ENCODE measurements around the gene OR4E2.
"Not testable (repeated sequence)": the region's sequence is repeated elsewhere in the genome, so short reads cannot be mapped to it uniquely, and the experiment has no call there.

OR4E2 gene

DNA sequence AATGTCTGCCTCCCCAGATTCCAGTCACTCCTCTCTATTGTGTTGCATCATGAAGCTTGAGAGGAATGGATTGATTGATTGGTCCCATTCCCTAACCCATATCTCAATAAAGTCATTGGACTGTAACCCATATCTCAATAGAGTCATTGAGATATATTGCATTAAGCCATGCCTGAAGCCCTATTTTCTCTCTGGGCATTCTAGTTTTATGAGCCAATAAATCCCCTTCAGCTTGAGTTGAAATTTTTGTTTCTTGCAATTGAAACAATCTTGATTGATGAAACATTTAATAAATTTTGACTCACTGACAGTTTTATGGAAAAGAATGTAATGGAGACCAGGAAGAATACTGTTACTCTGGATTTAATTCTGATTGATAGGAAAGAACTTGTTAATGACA lies 40.8 kb downstream of the OR4E2 start:
- Histone ChIP-seq H3K4me3 (ENCODE audit: low read depth in 1 of 2, low read length in 2 of 2) (no peak overlapping the region), H3K27me3 (ENCODE audit: insufficient read depth, low read length, poor library complexity) (peaks cover 4% of the 10 kb centered on the region), H3K4me1 (ENCODE audit: insufficient read depth, low read length) (no peaks in the 10 kb centered on the region), H3K9me3 (ENCODE audit: insufficient read depth, low read length, severe bottlenecking) (no peaks in the 10 kb centered on the region), H3K4me2 (ENCODE audit: insufficient read depth, low read length) (no peak overlapping the region), H3K9ac (ENCODE audit: low read depth, low read length) (no peak overlapping the region), H3K36me3 (ENCODE audit: insufficient read depth, low read length) (no peaks in the 10 kb centered on the region), H4K20me1 (ENCODE audit: insufficient read depth, low read length) (no peaks in the 10 kb centered on the region), H3K79me2 (ENCODE audit: insufficient read depth, low read length) (no peaks in the 10 kb centered on the region), H2AFZ (ENCODE audit: low read depth, low read length) (no peak overlapping the region), H3K27ac (ENCODE audit: low read length) (no peak overlapping the region)
- ATAC-seq (ENCODE audit: insufficient read depth, low read depth) (no peak), DNase-seq (no peak)
- TF ChIP-seq, protein P1, sequence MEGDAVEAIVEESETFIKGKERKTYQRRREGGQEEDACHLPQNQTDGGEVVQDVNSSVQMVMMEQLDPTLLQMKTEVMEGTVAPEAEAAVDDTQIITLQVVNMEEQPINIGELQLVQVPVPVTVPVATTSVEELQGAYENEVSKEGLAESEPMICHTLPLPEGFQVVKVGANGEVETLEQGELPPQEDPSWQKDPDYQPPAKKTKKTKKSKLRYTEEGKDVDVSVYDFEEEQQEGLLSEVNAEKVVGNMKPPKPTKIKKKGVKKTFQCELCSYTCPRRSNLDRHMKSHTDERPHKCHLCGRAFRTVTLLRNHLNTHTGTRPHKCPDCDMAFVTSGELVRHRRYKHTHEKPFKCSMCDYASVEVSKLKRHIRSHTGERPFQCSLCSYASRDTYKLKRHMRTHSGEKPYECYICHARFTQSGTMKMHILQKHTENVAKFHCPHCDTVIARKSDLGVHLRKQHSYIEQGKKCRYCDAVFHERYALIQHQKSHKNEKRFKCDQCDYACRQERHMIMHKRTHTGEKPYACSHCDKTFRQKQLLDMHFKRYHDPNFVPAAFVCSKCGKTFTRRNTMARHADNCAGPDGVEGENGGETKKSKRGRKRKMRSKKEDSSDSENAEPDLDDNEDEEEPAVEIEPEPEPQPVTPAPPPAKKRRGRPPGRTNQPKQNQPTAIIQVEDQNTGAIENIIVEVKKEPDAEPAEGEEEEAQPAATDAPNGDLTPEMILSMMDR (IDR thresholded peaks at IDR 0.05; ENCODE audit: borderline replicate concordance, extremely low read depth, low read length, poor library complexity, severe bottlenecking): no peak
- no peak for TF ChIP-seq EZH2 (IDR thresholded peaks at IDR 0.05; ENCODE audit: borderline replicate concordance, low read depth, low read length, severe bottlenecking)

DNA sequence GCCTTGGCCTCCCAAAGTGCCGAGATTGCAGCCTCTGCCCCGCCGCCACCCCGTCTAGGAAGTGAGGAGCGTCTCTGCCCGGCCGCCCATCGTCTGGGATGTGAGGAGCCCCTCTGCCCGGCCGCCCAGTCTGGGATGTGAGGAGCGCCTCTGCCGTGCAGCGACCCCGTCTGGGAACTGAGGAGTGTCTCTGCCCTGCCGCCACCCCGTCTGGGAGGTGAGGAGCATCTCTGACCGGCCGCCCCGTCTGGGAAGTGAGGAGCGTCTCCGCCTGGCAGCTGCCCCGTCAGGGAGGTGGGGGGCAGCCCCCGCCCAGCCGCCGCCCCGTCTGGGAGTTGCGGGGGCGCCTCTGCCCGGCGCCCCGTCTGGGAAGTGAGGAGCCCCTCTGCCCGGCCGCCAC lies 44.0 kb downstream of the OR4E2 start:
- not testable (repeated sequence) for H2AFZ ChIP-seq (ENCODE audit: low read depth, low read length); ATAC-seq (ENCODE audit: insufficient read depth, low read depth); H3K4me3 ChIP-seq (ENCODE audit: low read depth in 1 of 2, low read length in 2 of 2); DNase-seq; H3K4me1 ChIP-seq (ENCODE audit: insufficient read depth, low read length); H3K4me2 ChIP-seq (ENCODE audit: insufficient read depth, low read length); H3K27ac ChIP-seq (ENCODE audit: low read length); H3K9ac ChIP-seq (ENCODE audit: low read depth, low read length); H3K79me2 ChIP-seq (ENCODE audit: insufficient read depth, low read length); H3K36me3 ChIP-seq (ENCODE audit: insufficient read depth, low read length); H4K20me1 ChIP-seq (ENCODE audit: insufficient read depth, low read length); H3K27me3 ChIP-seq (ENCODE audit: insufficient read depth, low read length, poor library complexity); H3K9me3 ChIP-seq (ENCODE audit: insufficient read depth, low read length, severe bottlenecking)

DNA sequence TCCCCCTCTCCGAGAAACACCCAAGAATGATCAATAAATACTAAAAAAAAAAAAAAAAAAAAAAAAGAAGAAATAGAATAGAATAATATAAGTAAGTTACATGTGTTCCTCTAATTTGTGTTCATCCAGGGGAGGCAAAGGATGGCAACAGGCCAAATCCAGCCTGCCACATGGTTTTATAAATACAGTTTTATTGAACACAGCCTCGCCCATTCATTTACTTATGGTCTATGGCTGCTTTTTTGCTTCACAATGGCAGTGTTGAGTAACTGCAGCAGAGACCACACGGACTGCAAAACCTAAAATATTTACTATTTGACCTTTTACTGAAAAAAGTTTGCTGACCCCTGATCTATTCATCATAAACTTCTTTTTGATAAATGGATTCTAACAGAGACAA lies 44.9 kb downstream of the OR4E2 start:
- H3K4me2 ChIP-seq (ENCODE audit: insufficient read depth, low read length); H3K27me3 ChIP-seq (ENCODE audit: insufficient read depth, low read length, poor library complexity); DNase-seq: not testable (repeated sequence)

DNA sequence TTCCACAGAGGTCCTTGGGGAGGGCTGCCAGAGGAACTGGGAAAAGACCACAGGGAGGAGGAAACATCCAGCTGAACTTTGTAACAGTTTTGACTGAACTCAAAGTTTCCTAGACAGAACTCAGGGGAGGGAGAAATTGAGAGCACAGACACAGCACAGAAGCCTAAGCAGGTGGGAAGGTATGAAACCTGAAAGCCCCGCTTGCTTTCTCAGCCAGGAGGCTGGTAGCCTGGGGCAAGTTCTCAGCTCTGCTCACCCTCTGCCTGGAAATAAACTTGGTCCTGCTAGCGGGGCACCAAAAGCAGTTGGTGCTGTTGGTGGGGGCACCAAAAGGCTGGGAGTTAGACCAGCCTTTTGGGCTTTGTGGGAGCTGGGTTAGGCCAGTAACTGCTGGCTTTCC lies 45.9 kb downstream of the OR4E2 start:
- TF ChIP-seq EZH2 (IDR thresholded peaks at IDR 0.05; ENCODE audit: borderline replicate concordance, low read depth, low read length, severe bottlenecking): no peak
- TF ChIP-seq, protein P1 (IDR thresholded peaks at IDR 0.05; ENCODE audit: borderline replicate concordance, extremely low read depth, low read length, poor library complexity, severe bottlenecking): no peak
- Histone ChIP-seq H4K20me1 (ENCODE audit: insufficient read depth, low read length) (no peaks in the 10 kb centered on the region), H3K4me2 (ENCODE audit: insufficient read depth, low read length) (no peak overlapping the region)

More for the DNA sequence above, 44.9 kb downstream of the OR4E2 start:
- not testable (repeated sequence) for H3K79me2 ChIP-seq (ENCODE audit: insufficient read depth, low read length); ATAC-seq (ENCODE audit: insufficient read depth, low read depth); H3K4me1 ChIP-seq (ENCODE audit: insufficient read depth, low read length); H3K9me3 ChIP-seq (ENCODE audit: insufficient read depth, low read length, severe bottlenecking); H3K27ac ChIP-seq (ENCODE audit: low read length); H3K9ac ChIP-seq (ENCODE audit: low read depth, low read length); H2AFZ ChIP-seq (ENCODE audit: low read depth, low read length); H3K36me3 ChIP-seq (ENCODE audit: insufficient read depth, low read length); H3K4me3 ChIP-seq (ENCODE audit: low read depth in 1 of 2, low read length in 2 of 2); H4K20me1 ChIP-seq (ENCODE audit: insufficient read depth, low read length)

More for the DNA sequence above, 45.9 kb downstream of the OR4E2 start:
- Histone ChIP-seq H3K4me3 (ENCODE audit: low read depth in 1 of 2, low read length in 2 of 2) (no peak overlapping the region), H3K27ac (ENCODE audit: low read length) (no peak overlapping the region), H3K9ac (ENCODE audit: low read depth, low read length) (no peak overlapping the region), H3K9me3 (ENCODE audit: insufficient read depth, low read length, severe bottlenecking) (no peaks in the 10 kb centered on the region), H2AFZ (ENCODE audit: low read depth, low read length) (no peak overlapping the region), H3K79me2 (ENCODE audit: insufficient read depth, low read length) (no peaks in the 10 kb centered on the region), H3K36me3 (ENCODE audit: insufficient read depth, low read length) (no peaks in the 10 kb centered on the region), H3K27me3 (ENCODE audit: insufficient read depth, low read length, poor library complexity) (peaks cover 16% of the 10 kb centered on the region), H3K4me1 (ENCODE audit: insufficient read depth, low read length) (no peaks in the 10 kb centered on the region)
- no peak for ATAC-seq (ENCODE audit: insufficient read depth, low read depth)
- DNase-seq: no peak

All from DND-41 (cell line).